ENCODE results near the gene ELL2.
"Not testable (repeated sequence)": the region's sequence is repeated elsewhere in the genome, so short reads cannot be mapped to it uniquely, and the experiment has no call there.

Gene ELL2

DNA sequence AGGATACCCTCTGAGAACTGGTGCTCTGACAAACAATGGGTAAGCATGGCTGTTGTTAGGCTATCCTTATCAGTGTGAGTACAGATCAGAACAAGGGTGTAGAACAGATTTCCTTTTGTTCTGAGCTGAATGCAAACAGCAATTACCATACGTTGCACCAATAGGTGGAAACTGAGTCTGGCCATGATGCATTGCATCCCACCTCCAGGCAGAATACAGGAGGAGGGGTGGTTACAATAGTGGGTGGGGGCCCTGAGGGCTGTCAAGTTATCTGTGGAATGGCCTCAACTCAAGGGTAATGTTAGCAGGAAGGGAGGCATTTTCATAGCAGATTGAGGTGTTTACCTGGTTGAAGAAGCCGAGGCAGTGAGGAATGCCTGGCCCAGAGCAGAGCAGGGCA lies 84.9 kb downstream of the ELL2 start:
- Mint-ChIP-seq H3K9me3 (no peaks in the 10 kb centered on the region), H3K4me3 (no peak overlapping the region), H3K27ac (no peak overlapping the region), H3K4me1 (ENCODE audit: low read depth) (peaks cover 6% of the 10 kb centered on the region), H3K36me3 (ENCODE audit: low read depth) (no peaks in the 10 kb centered on the region), H3K27me3 (peaks cover 4% of the 10 kb centered on the region)
- intact Hi-C loops (cut with micrococcal nuclease), result no loop called here

DNA sequence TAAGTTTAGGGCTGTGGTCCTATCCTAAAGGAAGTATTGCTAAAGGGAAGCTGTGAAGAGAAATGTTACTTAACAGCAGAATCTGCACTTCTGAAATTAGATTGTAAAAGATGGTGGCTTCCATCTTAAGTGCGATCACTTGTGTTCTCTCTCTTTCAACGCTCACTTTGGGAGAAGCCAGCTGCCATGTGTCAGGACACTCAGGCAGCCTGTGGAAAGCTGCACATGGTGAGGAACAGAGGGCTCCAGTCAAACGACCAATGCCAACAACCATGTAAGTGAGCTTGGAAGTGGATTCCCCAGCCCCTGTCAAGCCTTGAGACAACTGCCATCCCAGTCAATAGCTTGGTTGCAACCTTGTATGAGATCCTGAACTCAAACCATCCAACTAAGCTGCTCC lies 87.4 kb downstream of the ELL2 start:
- H3K27me3 Mint-ChIP-seq, result peaks cover 1% of the 10 kb centered on the region
- peaks cover 24% of the 10 kb centered on the region for H3K4me1 Mint-ChIP-seq (ENCODE audit: low read depth)
- no peaks in the 10 kb centered on the region for H3K9me3 Mint-ChIP-seq
- no peaks in the 10 kb centered on the region for H3K36me3 Mint-ChIP-seq (ENCODE audit: low read depth)
- no peak overlapping the region for H3K27ac Mint-ChIP-seq
- H3K4me3 Mint-ChIP-seq, result no peak overlapping the region
- intact Hi-C loops (cut with micrococcal nuclease), result no loop called here

DNA sequence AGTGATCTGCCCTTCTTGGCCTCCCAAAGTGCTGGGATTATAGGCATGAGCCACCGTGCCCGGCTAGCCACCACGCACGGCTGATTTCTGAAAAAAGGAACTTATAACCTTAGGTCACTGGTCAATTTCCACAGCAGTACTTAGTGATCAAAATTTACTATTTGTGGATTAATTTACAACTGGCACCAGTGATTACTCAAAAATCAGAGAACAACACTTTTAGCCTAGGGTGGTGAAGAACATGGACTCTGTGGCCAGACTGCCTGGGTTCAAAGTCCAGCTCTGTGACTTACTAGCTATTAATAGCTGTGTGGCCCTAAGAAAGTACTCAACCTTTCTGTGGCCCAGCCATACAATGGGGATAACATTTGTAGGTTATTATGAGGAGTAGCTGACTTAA lies 88.3 kb downstream of the ELL2 start:
- no peak overlapping the region for H3K27ac Mint-ChIP-seq
- H3K27me3 Mint-ChIP-seq, result peaks cover 1% of the 10 kb centered on the region
- H3K36me3 Mint-ChIP-seq (ENCODE audit: low read depth), result no peaks in the 10 kb centered on the region
- no peak overlapping the region for H3K4me3 Mint-ChIP-seq
- intact Hi-C loops (cut with micrococcal nuclease), result no loop called here
- H3K4me1 Mint-ChIP-seq (ENCODE audit: low read depth), result peaks cover 28% of the 10 kb centered on the region
- H3K9me3 Mint-ChIP-seq, result no peaks in the 10 kb centered on the region

DNA sequence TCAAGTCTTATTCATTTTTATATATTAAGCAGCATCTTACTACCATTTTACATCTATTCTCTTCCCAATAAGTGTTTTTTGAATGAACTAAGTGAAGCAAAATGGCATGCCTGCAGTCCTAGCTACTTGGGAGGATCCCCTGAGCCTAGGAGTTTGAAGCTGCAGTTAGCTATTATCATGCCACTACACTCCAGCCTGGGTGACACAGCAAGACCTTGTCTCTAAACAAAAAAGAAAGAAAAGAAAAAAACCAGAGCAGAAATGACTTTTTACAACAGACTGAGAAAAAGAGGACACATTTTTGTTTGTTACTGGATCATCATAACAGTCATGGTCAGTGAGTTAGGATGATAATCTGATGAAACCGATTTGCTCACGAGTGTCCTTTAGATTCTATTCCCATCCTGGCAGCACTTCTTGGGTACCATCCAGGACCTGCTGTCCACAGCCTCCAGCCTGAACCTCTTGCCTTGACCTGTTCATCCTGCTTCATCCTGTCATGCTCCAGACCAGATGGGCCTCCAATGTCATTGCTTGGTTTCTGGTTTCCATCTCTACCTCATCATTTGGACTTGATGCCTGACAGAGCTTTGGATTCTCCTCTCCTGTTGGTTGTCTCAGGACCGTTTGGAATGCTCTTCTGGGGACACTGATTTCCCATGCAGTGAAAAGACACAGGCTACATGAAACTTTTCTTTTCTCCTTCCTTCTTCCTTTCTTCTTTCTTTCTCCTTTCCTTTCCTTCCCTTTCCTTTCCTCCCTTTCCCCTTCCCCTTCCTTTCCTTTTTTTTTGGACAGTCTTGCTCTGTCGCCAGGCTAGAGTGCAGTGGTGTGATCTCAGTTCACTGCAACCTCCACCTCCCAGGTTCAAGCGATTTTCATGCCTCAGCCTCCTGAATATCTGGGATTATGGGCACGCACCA lies 89.0 kb downstream of the ELL2 start:
- Mint-ChIP-seq H3K9me3 (no peaks in the 10 kb centered on the region), H3K36me3 (ENCODE audit: low read depth) (no peaks in the 10 kb centered on the region), H3K27me3 (no peaks in the 10 kb centered on the region), H3K4me3 (no peak overlapping the region), H3K27ac (no peak overlapping the region), H3K4me1 (ENCODE audit: low read depth) (peaks cover 32% of the 10 kb centered on the region)
- intact Hi-C loops (cut with micrococcal nuclease), result no loop called here

DNA sequence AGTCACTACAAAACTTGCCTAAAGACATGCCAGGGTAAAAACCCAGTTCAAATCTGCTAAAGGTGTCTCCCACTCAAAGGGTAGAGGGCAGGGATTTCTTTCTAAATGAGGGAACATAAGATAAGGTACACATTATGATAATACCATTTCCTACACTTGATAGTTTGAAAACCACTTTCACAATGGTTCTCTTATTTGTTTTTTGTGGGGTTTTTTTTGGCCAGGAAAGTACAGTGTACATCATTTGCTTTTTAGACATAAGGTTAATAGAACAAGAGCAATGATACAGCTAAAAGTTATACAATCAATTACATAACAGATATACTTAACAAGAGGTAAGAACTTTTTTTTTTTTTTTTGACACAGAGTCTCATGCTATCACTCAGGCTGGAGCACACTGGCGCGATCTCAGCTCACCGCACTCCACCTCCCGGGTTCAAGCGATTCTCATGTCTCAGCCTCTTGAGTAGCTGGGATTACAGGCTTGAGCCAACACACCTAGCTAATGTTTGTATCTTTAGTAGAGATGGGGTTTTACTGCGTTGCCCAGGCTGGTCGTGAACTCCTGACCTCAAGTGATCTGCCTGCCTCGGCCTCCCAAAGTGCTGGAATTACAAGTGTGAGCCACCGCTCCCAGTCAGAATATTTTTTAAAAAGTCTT lies 90.4 kb downstream of the ELL2 start:
- intact Hi-C loops (cut with micrococcal nuclease), result no loop called here
- Mint-ChIP-seq H3K4me3 (no peak overlapping the region), H3K4me1 (ENCODE audit: low read depth) (peaks cover 32% of the 10 kb centered on the region), H3K36me3 (ENCODE audit: low read depth) (no peaks in the 10 kb centered on the region), H3K9me3 (no peaks in the 10 kb centered on the region), H3K27ac (no peak overlapping the region), H3K27me3 (no peaks in the 10 kb centered on the region)

DNA sequence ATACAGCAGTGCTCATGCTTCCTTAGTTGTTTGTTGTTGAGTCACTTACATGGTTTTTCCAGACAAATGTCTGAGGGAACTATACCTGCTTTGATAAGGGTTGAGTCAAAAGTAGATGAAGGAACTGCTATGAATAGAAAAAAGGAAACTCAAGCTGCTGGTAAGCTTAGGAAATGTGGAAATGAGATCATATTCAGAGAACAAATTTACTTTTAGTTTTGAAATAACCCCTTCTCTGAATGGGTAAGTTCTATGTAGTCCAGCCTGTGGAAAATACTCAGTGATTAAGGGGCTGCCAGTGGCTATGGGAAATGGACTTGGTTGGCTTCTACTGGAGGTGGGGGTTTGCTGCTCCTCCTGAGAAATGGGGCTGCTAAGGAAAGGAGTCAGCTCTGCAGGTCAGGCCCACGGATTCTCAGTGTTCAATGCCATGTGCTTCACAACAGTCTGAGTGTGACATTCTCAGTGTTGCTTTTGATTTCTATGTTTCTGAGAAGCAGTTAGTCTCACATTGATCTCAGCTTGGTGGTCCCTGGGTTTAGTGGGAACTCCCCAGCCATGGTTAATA lies 91.5 kb downstream of the ELL2 start:
- peak overlapping the region; percentile 39 for H3K4me3 Mint-ChIP-seq
- intact Hi-C loops (cut with micrococcal nuclease), result no loop called here
- H3K27me3 Mint-ChIP-seq, result no peaks in the 10 kb centered on the region
- H3K36me3 Mint-ChIP-seq (ENCODE audit: low read depth), result no peaks in the 10 kb centered on the region
- H3K27ac Mint-ChIP-seq, result peak overlapping the region; percentile 72
- peaks cover 35% of the 10 kb centered on the region for H3K4me1 Mint-ChIP-seq (ENCODE audit: low read depth)
- H3K9me3 Mint-ChIP-seq, result no peaks in the 10 kb centered on the region

DNA sequence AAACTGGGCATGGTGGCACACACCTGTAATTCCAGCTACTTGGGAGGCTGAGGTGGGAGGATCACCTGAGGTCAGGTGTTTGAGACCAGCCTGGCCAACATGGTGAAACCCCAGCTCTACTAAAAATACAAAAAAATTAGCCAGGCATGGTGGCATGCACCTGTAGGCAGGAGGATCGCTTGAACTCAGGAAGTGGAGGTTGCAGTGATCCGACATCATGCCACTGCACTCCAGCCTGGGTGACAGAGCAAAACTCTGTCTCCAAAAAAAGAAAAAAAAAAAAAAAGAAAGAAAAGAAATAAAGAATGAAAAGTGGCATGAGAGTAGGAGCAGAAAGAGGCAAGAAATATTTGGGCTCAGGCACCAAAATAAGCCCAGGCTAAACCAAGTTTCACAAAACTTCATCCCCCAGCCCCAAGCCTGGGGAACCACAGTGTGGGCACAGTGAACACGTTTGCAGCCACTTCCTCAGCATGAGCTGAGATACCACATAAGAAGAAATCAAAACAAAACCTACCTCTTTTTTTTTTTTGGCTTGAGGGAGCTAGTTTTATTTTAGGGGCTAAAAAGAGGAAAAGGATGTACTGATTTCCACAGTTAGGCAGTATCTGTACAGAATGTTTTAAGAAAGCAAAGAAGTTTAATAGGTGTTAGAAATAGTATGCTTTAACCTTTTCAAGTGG lies 92.3 kb downstream of the ELL2 start:
- H3K9me3 Mint-ChIP-seq; H3K27me3 Mint-ChIP-seq; H3K36me3 Mint-ChIP-seq (ENCODE audit: low read depth); H3K4me3 Mint-ChIP-seq; intact Hi-C loops (cut with micrococcal nuclease): not testable (repeated sequence)
- H3K27ac Mint-ChIP-seq, result peak overlapping the region; percentile 43
- peaks cover 43% of the 10 kb centered on the region for H3K4me1 Mint-ChIP-seq (ENCODE audit: low read depth)

DNA sequence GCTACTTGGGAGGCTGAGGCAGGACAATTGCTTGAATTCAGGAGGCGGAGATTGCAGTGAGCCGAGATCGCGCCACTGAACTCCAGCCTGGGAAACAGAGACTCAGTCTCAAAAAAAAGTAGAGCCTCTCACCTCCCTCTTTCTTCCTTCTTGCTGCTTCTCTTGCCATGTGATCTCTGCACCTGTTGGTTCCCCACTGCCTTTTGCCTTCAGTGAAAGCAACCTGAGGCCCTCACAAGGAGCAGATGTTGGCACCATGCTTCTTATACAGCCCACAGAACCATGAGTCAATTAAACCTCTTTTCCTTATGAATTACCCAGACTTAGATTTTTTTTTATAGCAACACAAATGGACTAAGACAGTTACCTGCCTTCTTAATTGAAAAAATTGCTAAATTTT lies 93.5 kb downstream of the ELL2 start:
- Mint-ChIP-seq H3K4me3 (no peak overlapping the region), H3K4me1 (ENCODE audit: low read depth) (peaks cover 53% of the 10 kb centered on the region), H3K27ac (no peak overlapping the region), H3K9me3 (no peaks in the 10 kb centered on the region), H3K27me3 (no peaks in the 10 kb centered on the region), H3K36me3 (ENCODE audit: low read depth) (no peaks in the 10 kb centered on the region)
- intact Hi-C loops (cut with micrococcal nuclease), result no loop called here

DNA sequence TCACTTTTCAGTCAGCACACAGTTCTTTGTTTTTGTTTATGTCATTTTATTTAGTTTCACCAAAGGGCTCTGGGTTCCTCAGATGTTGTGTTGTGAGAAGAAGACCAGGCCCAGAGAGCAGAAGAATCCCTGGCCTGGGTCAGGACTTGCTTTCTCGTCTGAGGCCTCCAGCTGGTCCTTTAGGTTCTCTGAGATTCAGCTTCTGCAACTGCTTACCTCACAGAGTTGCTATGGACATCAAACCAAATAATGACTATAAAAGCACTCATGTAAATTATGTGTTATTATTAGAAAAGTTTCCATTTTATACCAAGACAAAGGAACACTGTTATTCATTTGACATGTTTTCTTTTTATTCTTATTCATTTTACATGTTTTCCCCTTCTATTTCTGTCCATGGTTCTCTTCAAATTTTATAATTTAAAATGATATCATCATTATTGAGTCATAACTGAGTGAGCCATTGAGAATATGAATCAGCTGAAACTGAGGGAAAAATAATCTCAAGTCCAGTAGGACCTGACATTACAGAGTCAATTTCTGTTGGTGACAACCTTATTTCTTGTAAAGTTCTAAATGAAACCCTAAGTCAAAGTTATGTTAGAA lies 95.1 kb downstream of the ELL2 start:
- Mint-ChIP-seq H3K36me3 (ENCODE audit: low read depth) (no peaks in the 10 kb centered on the region), H3K4me3 (no peak overlapping the region), H3K27ac (peak overlapping the region; percentile 41), H3K27me3 (no peaks in the 10 kb centered on the region), H3K4me1 (ENCODE audit: low read depth) (peaks cover 64% of the 10 kb centered on the region), H3K9me3 (no peaks in the 10 kb centered on the region)
- intact Hi-C loops (cut with micrococcal nuclease), result no loop called here

DNA sequence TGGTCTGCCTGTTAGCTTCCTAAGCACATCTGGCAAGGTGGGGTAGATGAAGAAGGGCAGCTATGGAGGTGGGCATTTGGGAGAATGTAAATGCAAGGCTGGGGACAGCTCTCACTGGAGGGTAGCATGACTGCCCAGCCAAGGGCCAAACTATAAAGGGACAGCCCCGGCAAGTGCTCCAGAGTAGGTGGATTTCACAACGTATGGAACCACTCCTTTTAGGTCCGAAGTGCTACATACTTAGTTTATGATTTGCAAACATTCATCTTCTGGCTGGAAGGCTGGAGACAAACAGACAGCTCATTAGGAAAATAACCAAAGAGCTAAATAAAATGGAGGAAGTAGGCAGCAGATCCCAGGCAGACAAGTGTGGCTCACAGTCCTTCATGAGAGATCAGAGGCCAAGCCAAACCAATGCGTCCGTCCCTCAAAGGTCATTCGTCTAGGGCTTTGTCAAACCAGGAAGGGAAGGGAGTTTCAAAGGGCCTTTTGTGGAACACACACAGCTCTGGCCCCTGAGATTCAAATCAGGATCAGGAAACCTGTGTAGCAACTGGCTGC lies 96.6 kb downstream of the ELL2 start:
- H3K4me1 Mint-ChIP-seq (ENCODE audit: low read depth), result peaks cover 62% of the 10 kb centered on the region
- no peaks in the 10 kb centered on the region for H3K27me3 Mint-ChIP-seq

DNA sequence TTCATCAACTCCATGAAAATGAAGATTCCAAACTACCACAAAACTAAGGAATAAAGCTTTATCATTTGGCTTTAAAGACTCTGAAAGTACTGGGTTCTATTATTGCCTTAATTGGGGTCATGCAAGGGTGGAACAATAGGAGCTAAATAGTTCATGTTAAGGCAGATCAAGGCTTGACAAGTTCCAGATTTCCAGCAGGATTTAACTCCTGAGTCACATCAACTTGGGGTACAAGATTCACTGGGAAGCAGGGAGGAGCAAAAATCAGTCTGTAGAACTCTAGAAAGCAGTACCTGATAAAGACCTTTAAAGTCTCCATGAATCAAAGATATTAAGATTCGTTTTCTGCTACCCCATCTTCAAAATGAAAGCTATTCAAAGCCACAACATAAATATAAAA lies 97.2 kb downstream of the ELL2 start:
- H3K27me3 Mint-ChIP-seq, result peaks cover 1% of the 10 kb centered on the region
- no peaks in the 10 kb centered on the region for H3K36me3 Mint-ChIP-seq (ENCODE audit: low read depth)
- peaks cover 60% of the 10 kb centered on the region for H3K4me1 Mint-ChIP-seq (ENCODE audit: low read depth)
- H3K9me3 Mint-ChIP-seq, result no peaks in the 10 kb centered on the region
- no peak overlapping the region for H3K4me3 Mint-ChIP-seq
- no peak overlapping the region for H3K27ac Mint-ChIP-seq
- intact Hi-C loops (cut with micrococcal nuclease), result no loop called here

More for the DNA sequence above, 96.6 kb downstream of the ELL2 start:
- Mint-ChIP-seq H3K27ac (no peak overlapping the region), H3K36me3 (ENCODE audit: low read depth) (no peaks in the 10 kb centered on the region), H3K9me3 (no peaks in the 10 kb centered on the region), H3K4me3 (no peak overlapping the region)
- intact Hi-C loops (cut with micrococcal nuclease), result no loop called here

DNA sequence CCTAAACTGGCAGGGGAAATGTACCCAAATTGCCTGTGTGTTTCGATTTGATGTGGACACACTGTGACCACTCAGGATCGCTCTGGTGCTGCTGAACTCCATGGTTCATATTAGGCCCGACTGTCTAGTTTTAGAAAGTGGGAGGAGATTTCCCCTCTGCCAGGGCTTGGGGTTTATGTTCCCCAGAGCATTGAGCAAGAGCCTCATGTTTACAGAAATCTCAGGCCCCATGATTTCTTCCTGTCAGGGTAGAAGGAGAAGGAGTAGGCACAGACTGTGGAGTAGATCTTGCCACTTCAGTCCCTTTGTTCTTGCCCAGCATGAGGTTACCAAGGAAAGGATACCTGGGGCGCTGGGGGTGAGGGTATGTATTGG lies 98.3 kb downstream of the ELL2 start:
- Mint-ChIP-seq H3K9me3 (no peaks in the 10 kb centered on the region), H3K4me3 (no peak overlapping the region), H3K36me3 (ENCODE audit: low read depth) (no peaks in the 10 kb centered on the region), H3K4me1 (ENCODE audit: low read depth) (peaks cover 63% of the 10 kb centered on the region), H3K27me3 (peaks cover 3% of the 10 kb centered on the region), H3K27ac (peak overlapping the region; percentile 70)
- intact Hi-C loops (cut with micrococcal nuclease), result no loop called here

DNA sequence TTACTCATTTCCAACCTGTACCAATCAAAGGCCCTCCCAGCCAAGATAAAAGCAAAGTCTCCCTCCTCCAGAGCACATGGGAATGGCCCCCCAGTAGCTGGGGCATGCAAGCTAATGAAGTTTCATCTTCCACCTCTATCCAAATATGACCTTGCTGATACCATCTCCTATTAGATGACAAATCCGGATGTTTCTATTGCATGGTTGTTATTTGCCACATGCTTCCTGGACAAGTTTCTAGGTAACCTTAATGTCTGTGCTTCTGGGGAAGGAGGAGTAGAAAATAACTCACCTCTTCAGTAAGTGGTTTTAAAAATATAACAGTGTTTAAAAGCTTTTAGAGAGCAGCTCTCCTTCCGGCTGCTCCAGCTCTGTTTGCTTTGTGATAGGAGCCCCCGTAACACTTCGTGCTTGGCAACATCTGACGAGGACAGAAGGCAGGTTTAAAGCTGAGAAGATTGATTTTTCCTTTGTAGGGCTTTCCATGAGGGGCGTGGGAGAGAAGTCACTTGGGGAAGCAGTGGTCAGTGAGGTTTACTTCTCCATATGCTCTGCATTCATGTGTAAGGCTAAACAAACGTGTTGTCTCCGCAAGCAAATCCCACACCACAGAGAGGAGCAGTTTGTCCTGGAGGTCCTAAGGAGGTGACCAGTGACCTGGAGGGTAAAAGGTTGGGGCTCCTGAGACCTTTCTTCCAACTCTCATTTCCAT lies 98.8 kb downstream of the ELL2 start:
- Mint-ChIP-seq H3K27ac (peak overlapping the region; percentile 70), H3K4me1 (ENCODE audit: low read depth) (peaks cover 63% of the 10 kb centered on the region), H3K36me3 (ENCODE audit: low read depth) (no peaks in the 10 kb centered on the region), H3K9me3 (no peaks in the 10 kb centered on the region), H3K4me3 (peak overlapping the region; percentile 2), H3K27me3 (peaks cover 3% of the 10 kb centered on the region)
- intact Hi-C loops (cut with micrococcal nuclease), result no loop called here

Measured in dendritic cell treated with granulocyte-macrophage colony-stimulating factor and Interleukin-4, amounts not matched to agents 40 ng/mL and 50 ng/mL, for 4 days (primary cell).